DND-41 (cell line): ENCODE results near the gene ZFYVE28.

Source experiments
- EZH2 ChIP-seq: IDR thresholded peaks from 3 replicates; pipeline ENCODE4 v1.6.1; 2012; ENCODE audit warnings: borderline replicate concordance, low read depth, mild to moderate bottlenecking, moderate library complexity, low read length, inconsistent platforms; ENCODE audit not compliant: severe bottlenecking
- TF ChIP-seq, protein P1 (sequence below): IDR thresholded peaks from 2 replicates; pipeline ENCODE4 v1.5.1; 2012; ENCODE audit warnings: borderline replicate concordance, low read length, moderate library complexity, mild to moderate bottlenecking; ENCODE audit not compliant: poor library complexity, severe bottlenecking; ENCODE audit errors: extremely low read depth

DNA sequence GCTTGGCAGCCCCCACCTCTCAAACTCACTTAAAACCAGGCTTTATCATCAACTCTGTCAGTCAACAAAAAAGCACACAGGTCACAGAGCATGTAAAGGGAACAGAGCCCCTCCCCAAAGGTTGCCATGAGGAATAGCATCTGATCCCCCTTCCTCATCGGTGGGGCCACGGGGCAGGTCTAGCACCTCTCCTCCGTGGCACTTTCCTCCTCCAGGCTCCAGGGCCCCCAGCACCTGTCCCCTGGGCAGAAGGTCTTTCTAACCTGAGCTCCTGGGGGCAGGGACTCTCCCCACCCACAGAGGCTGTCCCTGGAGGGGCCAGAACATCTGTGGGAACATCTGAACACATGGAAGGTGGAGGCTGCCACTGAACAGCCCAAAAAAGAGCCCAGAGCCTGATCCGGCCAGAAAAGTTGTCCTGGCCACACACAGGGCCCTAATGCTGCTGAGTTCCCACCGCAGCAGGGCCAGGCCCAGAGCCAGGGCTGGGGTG lies 65.7 kb downstream of the ZFYVE28 start:
- TF ChIP-seq, protein P1, sequence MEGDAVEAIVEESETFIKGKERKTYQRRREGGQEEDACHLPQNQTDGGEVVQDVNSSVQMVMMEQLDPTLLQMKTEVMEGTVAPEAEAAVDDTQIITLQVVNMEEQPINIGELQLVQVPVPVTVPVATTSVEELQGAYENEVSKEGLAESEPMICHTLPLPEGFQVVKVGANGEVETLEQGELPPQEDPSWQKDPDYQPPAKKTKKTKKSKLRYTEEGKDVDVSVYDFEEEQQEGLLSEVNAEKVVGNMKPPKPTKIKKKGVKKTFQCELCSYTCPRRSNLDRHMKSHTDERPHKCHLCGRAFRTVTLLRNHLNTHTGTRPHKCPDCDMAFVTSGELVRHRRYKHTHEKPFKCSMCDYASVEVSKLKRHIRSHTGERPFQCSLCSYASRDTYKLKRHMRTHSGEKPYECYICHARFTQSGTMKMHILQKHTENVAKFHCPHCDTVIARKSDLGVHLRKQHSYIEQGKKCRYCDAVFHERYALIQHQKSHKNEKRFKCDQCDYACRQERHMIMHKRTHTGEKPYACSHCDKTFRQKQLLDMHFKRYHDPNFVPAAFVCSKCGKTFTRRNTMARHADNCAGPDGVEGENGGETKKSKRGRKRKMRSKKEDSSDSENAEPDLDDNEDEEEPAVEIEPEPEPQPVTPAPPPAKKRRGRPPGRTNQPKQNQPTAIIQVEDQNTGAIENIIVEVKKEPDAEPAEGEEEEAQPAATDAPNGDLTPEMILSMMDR, result no peak
- TF ChIP-seq EZH2, result no peak
